ENCODE data around the gene RNF151.

DNA sequence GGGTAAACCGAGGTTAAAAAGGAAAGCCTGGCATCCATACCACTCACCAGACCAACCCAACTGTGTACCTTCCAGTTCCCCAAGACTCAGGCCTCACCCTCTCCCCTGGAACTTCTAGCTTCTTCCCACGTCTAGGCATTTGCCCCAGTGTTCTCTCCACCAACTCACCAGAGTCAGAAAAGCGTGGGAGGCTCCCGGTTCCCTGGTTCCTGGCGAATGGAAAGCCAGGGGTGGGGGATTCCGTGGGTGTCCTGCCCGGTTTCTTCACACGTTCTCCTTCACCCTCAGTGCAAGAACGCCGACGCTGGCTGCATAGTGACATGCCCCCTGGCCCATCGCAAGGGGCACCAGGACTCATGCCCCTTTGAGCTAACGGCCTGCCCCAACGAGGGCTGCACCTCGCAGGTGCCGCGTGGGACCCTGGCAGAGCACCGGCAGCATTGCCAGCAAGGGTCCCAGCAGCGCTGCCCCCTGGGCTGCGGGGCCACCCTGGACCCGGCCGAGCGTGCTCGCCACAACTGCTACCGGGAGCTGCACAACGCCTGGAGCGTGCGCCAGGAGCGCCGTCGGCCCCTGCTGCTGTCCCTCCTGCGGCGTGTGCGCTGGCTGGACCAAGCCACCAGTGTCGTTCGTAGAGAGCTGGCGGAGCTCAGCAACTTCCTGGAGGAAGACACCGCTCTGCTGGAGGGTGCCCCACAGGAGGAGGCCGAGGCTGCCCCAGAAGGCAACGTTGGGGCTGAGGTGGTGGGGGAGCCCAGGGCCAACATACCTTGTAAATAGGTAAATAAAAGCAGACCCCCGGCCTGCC, 1.7 kb downstream of the RNF151 start:
- TF ChIP-seq, protein P1, sequence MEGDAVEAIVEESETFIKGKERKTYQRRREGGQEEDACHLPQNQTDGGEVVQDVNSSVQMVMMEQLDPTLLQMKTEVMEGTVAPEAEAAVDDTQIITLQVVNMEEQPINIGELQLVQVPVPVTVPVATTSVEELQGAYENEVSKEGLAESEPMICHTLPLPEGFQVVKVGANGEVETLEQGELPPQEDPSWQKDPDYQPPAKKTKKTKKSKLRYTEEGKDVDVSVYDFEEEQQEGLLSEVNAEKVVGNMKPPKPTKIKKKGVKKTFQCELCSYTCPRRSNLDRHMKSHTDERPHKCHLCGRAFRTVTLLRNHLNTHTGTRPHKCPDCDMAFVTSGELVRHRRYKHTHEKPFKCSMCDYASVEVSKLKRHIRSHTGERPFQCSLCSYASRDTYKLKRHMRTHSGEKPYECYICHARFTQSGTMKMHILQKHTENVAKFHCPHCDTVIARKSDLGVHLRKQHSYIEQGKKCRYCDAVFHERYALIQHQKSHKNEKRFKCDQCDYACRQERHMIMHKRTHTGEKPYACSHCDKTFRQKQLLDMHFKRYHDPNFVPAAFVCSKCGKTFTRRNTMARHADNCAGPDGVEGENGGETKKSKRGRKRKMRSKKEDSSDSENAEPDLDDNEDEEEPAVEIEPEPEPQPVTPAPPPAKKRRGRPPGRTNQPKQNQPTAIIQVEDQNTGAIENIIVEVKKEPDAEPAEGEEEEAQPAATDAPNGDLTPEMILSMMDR (IDR thresholded peaks at IDR 0.05): no peak
- TF ChIP-seq POLR2A (IDR thresholded peaks at IDR 0.05) (no peak), EP300 (IDR thresholded peaks at IDR 0.05) (no peak), POLR2AphosphoS5 (IDR thresholded peaks at IDR 0.05) (no peak)
